ENCODE measurements around the gene PIK3C2G. TPM values are rescaled to one million over a fixed set of nuclear protein-coding genes. Genes with fewer than 3 reads are reported as not detected.

Gene PIK3C2G
- total RNA-seq, 1 donor from 2014 or later, result not detected

GRCh38 chr12:18652596-18652995 is 391.3 kb downstream of the PIK3C2G start:
- no peaks in the 10 kb centered on the region for H3K4me1 Mint-ChIP-seq (ENCODE audit: low read depth)
- no peak overlapping the region for H3K4me3 Mint-ChIP-seq (ENCODE audit: unreplicated experiment)

GRCh38 chr12:18653465-18653864 is 392.1 kb downstream of the PIK3C2G start:
- peaks cover 2% of the 10 kb centered on the region for H3K36me3 Mint-ChIP-seq (ENCODE audit: low read depth)
- H3K9me3 Mint-ChIP-seq (ENCODE audit: low read depth), result peaks cover 15% of the 10 kb centered on the region
- peaks cover 13% of the 10 kb centered on the region for H3K27me3 Mint-ChIP-seq (ENCODE audit: low read depth)
- DNase-seq (ENCODE audit: low spot score), result no peak
- H3K27ac Mint-ChIP-seq (ENCODE audit: unreplicated experiment), result no peak overlapping the region
- H3K4me3 Mint-ChIP-seq (ENCODE audit: unreplicated experiment), result no peak overlapping the region
- H3K4me1 Mint-ChIP-seq (ENCODE audit: low read depth), result no peaks in the 10 kb centered on the region
- TF ChIP-seq CTCF (IDR thresholded peaks at IDR 0.05), result no peak

More at GRCh38 chr12:18652596-18652995, 391.3 kb downstream of the PIK3C2G start:
- DNase-seq (ENCODE audit: low spot score), result no peak
- TF ChIP-seq CTCF (IDR thresholded peaks at IDR 0.05), result no peak
- Mint-ChIP-seq H3K27ac (ENCODE audit: unreplicated experiment) (no peak overlapping the region), H3K36me3 (ENCODE audit: low read depth) (no peaks in the 10 kb centered on the region), H3K27me3 (ENCODE audit: low read depth) (peaks cover 13% of the 10 kb centered on the region), H3K9me3 (ENCODE audit: low read depth) (peaks cover 7% of the 10 kb centered on the region)

GRCh38 chr12:18655351-18655750 is 394.0 kb downstream of the PIK3C2G start:
- TF ChIP-seq CTCF (IDR thresholded peaks at IDR 0.05), result no peak
- H3K36me3 Mint-ChIP-seq (ENCODE audit: low read depth), result peaks cover 2% of the 10 kb centered on the region
- H3K4me3 Mint-ChIP-seq (ENCODE audit: unreplicated experiment), result no peak overlapping the region
- H3K4me1 Mint-ChIP-seq (ENCODE audit: low read depth), result no peaks in the 10 kb centered on the region
- H3K27ac Mint-ChIP-seq (ENCODE audit: unreplicated experiment), result no peak overlapping the region
- H3K9me3 Mint-ChIP-seq (ENCODE audit: low read depth), result peaks cover 20% of the 10 kb centered on the region
- no peak for DNase-seq (ENCODE audit: low spot score)
- peaks cover 3% of the 10 kb centered on the region for H3K27me3 Mint-ChIP-seq (ENCODE audit: low read depth)

- H3K4me1 Mint-ChIP-seq (ENCODE audit: low read depth), result no peaks in the 10 kb centered on the region
- H3K27me3 Mint-ChIP-seq (ENCODE audit: low read depth), result no peaks in the 10 kb centered on the region
- no peak for TF ChIP-seq CTCF (IDR thresholded peaks at IDR 0.05)
- peaks cover 6% of the 10 kb centered on the region for H3K36me3 Mint-ChIP-seq (ENCODE audit: low read depth)
- H3K9me3 Mint-ChIP-seq (ENCODE audit: low read depth), result peaks cover 41% of the 10 kb centered on the region
- H3K4me3 Mint-ChIP-seq (ENCODE audit: unreplicated experiment), result no peak overlapping the region
- no peak overlapping the region for H3K27ac Mint-ChIP-seq (ENCODE audit: unreplicated experiment)
- DNase-seq (ENCODE audit: low spot score), result no peak
Observed at GRCh38 chr12:18658179-18658578, 396.9 kb downstream of the PIK3C2G start.

- no peak overlapping the region for H3K27ac Mint-ChIP-seq (ENCODE audit: unreplicated experiment)
- TF ChIP-seq CTCF (IDR thresholded peaks at IDR 0.05), result no peak
- no peak for DNase-seq (ENCODE audit: low spot score)
- H3K27me3 Mint-ChIP-seq (ENCODE audit: low read depth), result no peaks in the 10 kb centered on the region
- H3K36me3 Mint-ChIP-seq (ENCODE audit: low read depth), result peaks cover 6% of the 10 kb centered on the region
- no peaks in the 10 kb centered on the region for H3K4me1 Mint-ChIP-seq (ENCODE audit: low read depth)
- H3K4me3 Mint-ChIP-seq (ENCODE audit: unreplicated experiment), result no peak overlapping the region
- H3K9me3 Mint-ChIP-seq (ENCODE audit: low read depth), result peaks cover 41% of the 10 kb centered on the region
Observed at GRCh38 chr12:18658829-18659228, 397.5 kb downstream of the PIK3C2G start.
